ENCODE measurements around the gene PPP2R3A. TPM values are rescaled to one million over a fixed set of nuclear protein-coding genes. Genes with fewer than 3 reads are reported as not detected.

PPP2R3A gene
- total and polyA plus RNA-seq, 2 of the 4 experiments (the other 2 are of a cell fraction) = 11.3 to 37.3 TPM

GRCh38 chr3:136196064-136196400, 230.5 kb downstream of the PPP2R3A start, which contains the start of gene MSL2:
TSS of gene MSL2 (minus strand) at chr3:136196335. CDS start at chr3:136195113, 1,222 bp downstream.
- Histone ChIP-seq H3K56ac (ENCODE audit: extremely low read depth, insufficient read depth, low read length) (peak within 1 kb of the TSS; percentile 91), H2BK15ac (ENCODE audit: low read depth, low read length) (peak within 1 kb of the TSS; percentile 68; the same call in 1 of the 3 replicates), H3K9me3 (ENCODE audit: control insufficient read depth, insufficient read depth, low read length) (no peaks in the 10 kb centered on the region), H3K4me3 (ENCODE audit: insufficient read depth, low read depth, low read length) (peak within 1 kb of the TSS; percentile 97), H3K23ac (ENCODE audit: low read depth, low read length) (peak within 1 kb of the TSS; percentile 98), H2AFZ (replicated peaks; ENCODE audit: low read length, poor library complexity) (peak within 1 kb of the TSS; percentile 99), H3K36me3 (ENCODE audit: control insufficient read depth, insufficient read depth, low read length) (no peaks in the 10 kb centered on the region), H3K79me1 (ENCODE audit: low read depth in 1 of 2, low read length in 2 of 2) (peaks cover 0 to 15% of the 10 kb centered on the region in 2 experiments; a peak in 2 of 4 replicates), H3K14ac (replicated peaks; ENCODE audit: low read depth, low read length) (peak within 1 kb of the TSS; percentile 93), H2AK5ac (ENCODE audit: low read depth, low read length) (peak within 1 kb of the TSS; percentile 87), H3K9me1 (ENCODE audit: insufficient read depth, low read length) (peaks cover 4% of the 10 kb centered on the region), H2BK120ac (ENCODE audit: low read depth, low read length) (peak within 1 kb of the TSS; percentile 91), H4K8ac (ENCODE audit: low read depth in 2 of 2, low read length in 2 of 2) (peak within 1 kb of the TSS; percentile 20 to 94), H2BK20ac (ENCODE audit: low read depth, low read length) (peak within 1 kb of the TSS; percentile 76; the same call in 1 of the 2 replicates), H2AK9ac (replicated peaks; ENCODE audit: low read depth, low read length, poor library complexity) (peak within 1 kb of the TSS; percentile 97), H3K27ac (ENCODE audit: insufficient read depth, low read length) (peak within 1 kb of the TSS; percentile 81), H2BK5ac (ENCODE audit: low read depth, low read length, poor library complexity, severe bottlenecking) (peak within 1 kb of the TSS; percentile 98), H4K20me1 (ENCODE audit: insufficient read depth, low read length) (peaks cover 48% of the 10 kb centered on the region), H3K18ac (ENCODE audit: low read depth, low read length) (peak within 1 kb of the TSS; percentile 83), H3K27me3 (ENCODE audit: control insufficient read depth, insufficient read depth, low read length) (no peaks in the 10 kb centered on the region), H4K91ac (ENCODE audit: insufficient read depth, low read depth, low read length) (peak within 1 kb of the TSS; percentile 98), H3K4me1 (ENCODE audit: control insufficient read depth, insufficient read depth, low read length) (peaks cover 5% of the 10 kb centered on the region), H3K4me2 (ENCODE audit: low read depth, low read length) (peak within 1 kb of the TSS; percentile 83), H3K4ac (ENCODE audit: low read depth, low read length) (peak within 1 kb of the TSS; percentile 96), H3K9ac (ENCODE audit: low read depth, low read length) (peak within 1 kb of the TSS; percentile 93), H4K5ac (ENCODE audit: low read depth, low read length) (peak within 1 kb of the TSS; percentile 83)
- ChIA-PET POLR2A (ENCODE audit: unreplicated experiment) (interaction anchor here (0.6 to 1.0 kb wide), 4 partner anchors 13 to 591 kb away, joined by 3 read pairs; no protein-coding TSS in a partner anchor), CTCF (interaction anchor here (0.8 kb wide), 2 partner anchors 55 to 556 kb away, joined by 3 read pairs; partner anchors contain the start of gene STAG1)
- dilution Hi-C loops (cut with HindIII; ENCODE audit: low sequenced_read_pairs, unreplicated experiment) (no loop called here), intact Hi-C loops (cut with micrococcal nuclease) (loop anchor here (1.0 to 5.0 kb wide), 4 partner anchors 54 to 816 kb away; partner anchors contain the start of genes NCK1, PCCB and STAG1), in situ Hi-C loops (cut with MboI; ENCODE audit: low sequenced_read_pairs) (no loop called here)
- ATAC-seq (ENCODE audit: low read depth) (peak; percentile 81), DNase-seq (no peak)
- peak; percentile 48; the same call in 1 of the 2 replicates for TF ChIP-seq MAZ (IDR thresholded peaks at IDR 0.05; ENCODE audit: borderline replicate concordance, low read depth, low read length)
- no peak for TF ChIP-seq ELK1 (IDR thresholded peaks at IDR 0.05; ENCODE audit: borderline replicate concordance, low read depth, low read length)
- TF ChIP-seq POLR2A (IDR thresholded peaks at IDR 0.05; ENCODE audit: low read depth, low read length) = peak; percentile 84; the same call in 1 of the 2 replicates
- BruUV-seq (replicated peaks) = no TSS peak
- 0% methylated on average over 26 of the region's 37 CpGs; no CpG with 5 or more reads in 1 of the 2 experiments for WGBS, 2 experiments (ENCODE audit: extremely low coverage in 2 of 2, insufficient read length in 1 of 2)
